GM12891 (cell line): Measurements from ENCODE around the gene MIPOL1.

Source experiments
- PAX5 ChIP-seq: IDR thresholded peaks from 2 replicates; pipeline ENCODE4 v1.6.1; 2011; ENCODE audit warnings: low read length, moderate library complexity, mild to moderate bottlenecking; ENCODE audit not compliant: insufficient read depth, severe bottlenecking
- POLR2A ChIP-seq: IDR thresholded peaks from 2 replicates; pipeline ENCODE4 v1.6.1; 2011; ENCODE audit warnings: low read depth, low read length, control low read depth
- POLR2AphosphoS5 ChIP-seq: IDR thresholded peaks from 2 replicates; pipeline ENCODE4 v1.6.1; 2011; ENCODE audit warnings: low read depth, low read length, control low read depth
- POU2F2 ChIP-seq: IDR thresholded peaks from 2 replicates; pipeline ENCODE4 v1.6.1; 2011; ENCODE audit warnings: low read depth, mild to moderate bottlenecking, control low read depth, low read length, moderate library complexity
- SPI1 ChIP-seq: IDR thresholded peaks from 2 replicates; pipeline ENCODE4 v1.6.1; 2011; ENCODE audit warnings: low read depth, low read length, control low read depth
- TAF1 ChIP-seq: IDR thresholded peaks from 2 replicates; pipeline ENCODE4 v1.6.1; 2011; ENCODE audit warnings: low read depth, low read length, control low read depth

GRCh38 chr14:37363661-37364060, 165.9 kb downstream of the MIPOL1 start:
- TF ChIP-seq POLR2A (no peak), POLR2AphosphoS5 (no peak), TAF1 (no peak), SPI1 (no peak), PAX5 (no peak), POU2F2 (no peak)
